ENCODE data around the gene EEF2K. TPM values are rescaled to one million over a fixed set of nuclear protein-coding genes. Genes with fewer than 3 reads are reported as not detected.
"Not testable (repeated sequence)": the region's sequence is repeated elsewhere in the genome, so short reads cannot be mapped to it uniquely, and the experiment has no call there.

EEF2K gene
- 10 to 100 TPM; 23.9 to 28.3 TPM for total RNA-seq

- Mint-ChIP-seq H3K9me3 (ENCODE audit: low read depth) (peaks cover 2% of the 10 kb centered on the region), H3K27ac (peak within 1 kb of the TSS; percentile 89), H3K27me3 (no peaks in the 10 kb centered on the region), H3K4me3 (peak within 1 kb of the TSS; percentile 91), H3K4me1 (peaks cover 36% of the 10 kb centered on the region), H3K36me3 (ENCODE audit: low read depth) (peaks cover 19% of the 10 kb centered on the region)
- CTCF ChIA-PET: interaction anchor here (0.6 to 6.2 kb wide), 9 partner anchors 10 to 92 kb away, joined by 3 to 55 read pairs (median 5); partner anchors contain the start of gene POLR3E
- intact Hi-C loops (cut with DNase I, micrococcal nuclease): loop anchor here (1.0 to 2.0 kb wide), 6 partner anchors 11 to 92 kb away; partner anchors contain the start of gene POLR3E (in 1 of the 2)
- POLR2A ChIA-PET: interaction anchor here (0.6 to 1.6 kb wide), 3 partner anchors 10 to 91 kb away, joined by 3 to 11 read pairs (median 3); partner anchors contain the start of gene POLR3E
- DNase-seq (peak; percentile 94), ATAC-seq (peak; percentile 88)
Observed at GRCh38 chr16:22206013-22206841, at the start of gene EEF2K. Gene EEF2K, plus strand, starts transcription at chr16:22206278. Its CDS starts 19,452 bp downstream, at chr16:22225730.

- H3K36me3 Mint-ChIP-seq (ENCODE audit: low read depth): peaks cover 2% of the 10 kb centered on the region
- no peak overlapping the region for H3K27ac Mint-ChIP-seq
- H3K4me1 Mint-ChIP-seq: peaks cover 6% of the 10 kb centered on the region
- intact Hi-C loops (cut with DNase I, micrococcal nuclease): no loop called here
- ChIA-PET CTCF (interaction anchor here (0.7 kb wide), 1 partner anchor 27 kb away, joined by 3 read pairs; no protein-coding TSS in a partner anchor), POLR2A (no interaction called here)
- H3K27me3 Mint-ChIP-seq: peaks cover 10% of the 10 kb centered on the region
- ATAC-seq (no peak), DNase-seq (no peak)
- H3K9me3 Mint-ChIP-seq (ENCODE audit: low read depth): peaks cover 3% of the 10 kb centered on the region
- no peak overlapping the region for H3K4me3 Mint-ChIP-seq
Observed at GRCh38 chr16:22161401-22161800, 44.7 kb upstream of the EEF2K start.

GRCh38 chr16:22161999-22162655 lies 44.0 kb upstream of the EEF2K start, which contains the start of gene SDR42E2:
Gene SDR42E2, plus strand, starts transcription at chr16:22162506. Its CDS starts 3,077 bp downstream, at chr16:22165583.
- peaks cover 10% of the 10 kb centered on the region for H3K27me3 Mint-ChIP-seq
- H3K27ac Mint-ChIP-seq: no peak within 1 kb of the TSS
- DNase-seq: peak; percentile 67
- H3K4me3 Mint-ChIP-seq: no peak within 1 kb of the TSS
- CTCF ChIA-PET: interaction anchor here (0.7 kb wide), 1 partner anchor 26 kb away, joined by 3 read pairs; no protein-coding TSS in a partner anchor
- H3K36me3 Mint-ChIP-seq (ENCODE audit: low read depth): peaks cover 2% of the 10 kb centered on the region
- peak; percentile 85 for ATAC-seq
- H3K4me1 Mint-ChIP-seq: peaks cover 6% of the 10 kb centered on the region
- intact Hi-C loops (cut with DNase I, micrococcal nuclease): no loop called here
- peaks cover 3% of the 10 kb centered on the region for H3K9me3 Mint-ChIP-seq (ENCODE audit: low read depth)
- POLR2A ChIA-PET: no interaction called here

GRCh38 chr16:22162656-22163009 lies 43.4 kb upstream of the EEF2K start:
- DNase-seq (no peak), ATAC-seq (no peak)
- peaks cover 6% of the 10 kb centered on the region for H3K4me1 Mint-ChIP-seq
- H3K27ac Mint-ChIP-seq: no peak overlapping the region
- H3K9me3 Mint-ChIP-seq (ENCODE audit: low read depth): peaks cover 3% of the 10 kb centered on the region
- CTCF ChIA-PET: no interaction called here
- peaks cover 10% of the 10 kb centered on the region for H3K27me3 Mint-ChIP-seq
- H3K36me3 Mint-ChIP-seq (ENCODE audit: low read depth): peaks cover 2% of the 10 kb centered on the region
- H3K4me3 Mint-ChIP-seq: no peak overlapping the region
- intact Hi-C loops (cut with DNase I, micrococcal nuclease): no loop called here
- POLR2A ChIA-PET: no interaction called here

GRCh38 chr16:22163806-22164205 lies 42.3 kb upstream of the EEF2K start:
- H3K27ac Mint-ChIP-seq: no peak overlapping the region
- peaks cover 2% of the 10 kb centered on the region for H3K36me3 Mint-ChIP-seq (ENCODE audit: low read depth)
- ChIA-PET POLR2A (no interaction called here), CTCF (no interaction called here)
- H3K9me3 Mint-ChIP-seq (ENCODE audit: low read depth): peaks cover 3% of the 10 kb centered on the region
- intact Hi-C loops (cut with DNase I, micrococcal nuclease): no loop called here
- peaks cover 10% of the 10 kb centered on the region for H3K27me3 Mint-ChIP-seq
- no peak overlapping the region for H3K4me3 Mint-ChIP-seq
- DNase-seq (no peak), ATAC-seq (no peak)
- H3K4me1 Mint-ChIP-seq: peaks cover 6% of the 10 kb centered on the region

- H3K4me3 Mint-ChIP-seq: no peak overlapping the region
- CTCF ChIA-PET: interaction anchor here (1.8 kb wide), 1 partner anchor 24 kb away, joined by 4 read pairs; no protein-coding TSS in a partner anchor
- H3K27ac Mint-ChIP-seq: no peak overlapping the region
- peaks cover 2% of the 10 kb centered on the region for H3K36me3 Mint-ChIP-seq (ENCODE audit: low read depth)
- no peak for DNase-seq
- intact Hi-C loops (cut with DNase I, micrococcal nuclease): no loop called here
- ATAC-seq: no peak
- POLR2A ChIA-PET: no interaction called here
- peaks cover 10% of the 10 kb centered on the region for H3K27me3 Mint-ChIP-seq
- H3K9me3 Mint-ChIP-seq (ENCODE audit: low read depth): peaks cover 3% of the 10 kb centered on the region
- peaks cover 6% of the 10 kb centered on the region for H3K4me1 Mint-ChIP-seq
Observed at GRCh38 chr16:22164482-22164881, 41.6 kb upstream of the EEF2K start.

- ChIA-PET CTCF (interaction anchor here (0.6 to 1.8 kb wide), 2 partner anchors 23 to 98 kb away, joined by 3 to 4 read pairs; no protein-coding TSS in a partner anchor), POLR2A (no interaction called here)
- no peak overlapping the region for H3K27ac Mint-ChIP-seq
- no peak overlapping the region for H3K4me3 Mint-ChIP-seq
- intact Hi-C loops (cut with DNase I, micrococcal nuclease): no loop called here
- DNase-seq (no peak), ATAC-seq (no peak)
- peaks cover 3% of the 10 kb centered on the region for H3K9me3 Mint-ChIP-seq (ENCODE audit: low read depth)
- peaks cover 2% of the 10 kb centered on the region for H3K36me3 Mint-ChIP-seq (ENCODE audit: low read depth)
- H3K4me1 Mint-ChIP-seq: peaks cover 6% of the 10 kb centered on the region
- H3K27me3 Mint-ChIP-seq: peaks cover 10% of the 10 kb centered on the region
Observed at GRCh38 chr16:22165508-22166285, 40.4 kb upstream of the EEF2K start.

GRCh38 chr16:22171953-22172352 lies 34.1 kb upstream of the EEF2K start:
- Mint-ChIP-seq H3K27me3 (no peaks in the 10 kb centered on the region), H3K9me3 (ENCODE audit: low read depth) (no peaks in the 10 kb centered on the region), H3K36me3 (ENCODE audit: low read depth) (no peaks in the 10 kb centered on the region), H3K4me3 (no peak overlapping the region), H3K27ac (no peak overlapping the region), H3K4me1 (no peaks in the 10 kb centered on the region)
- POLR2A ChIA-PET: no interaction called here
- CTCF ChIA-PET: interaction anchor here (1.8 kb wide), 1 partner anchor 15 kb away, joined by 7 read pairs; no protein-coding TSS in a partner anchor
- DNase-seq (no peak), ATAC-seq (no peak)
- intact Hi-C loops (cut with DNase I, micrococcal nuclease): no loop called here

- H3K9me3 Mint-ChIP-seq (ENCODE audit: low read depth); H3K36me3 Mint-ChIP-seq (ENCODE audit: low read depth); ATAC-seq; H3K4me3 Mint-ChIP-seq; intact Hi-C loops (cut with DNase I, micrococcal nuclease); H3K4me1 Mint-ChIP-seq; DNase-seq; H3K27ac Mint-ChIP-seq; POLR2A ChIA-PET; H3K27me3 Mint-ChIP-seq: not testable (repeated sequence)
- CTCF ChIA-PET: interaction anchor here (1.8 kb wide), 1 partner anchor 15 kb away, joined by 7 read pairs; no protein-coding TSS in a partner anchor
Observed at GRCh38 chr16:22172642-22173041, 33.4 kb upstream of the EEF2K start.

- POLR2A ChIA-PET: no interaction called here
- CTCF ChIA-PET: interaction anchor here (0.6 to 1.5 kb wide), 3 partner anchors 10 to 172 kb away, joined by 3 to 4 read pairs (median 3); no protein-coding TSS in a partner anchor
- no peak overlapping the region for H3K27ac Mint-ChIP-seq
- no peaks in the 10 kb centered on the region for H3K9me3 Mint-ChIP-seq (ENCODE audit: low read depth)
- intact Hi-C loops (cut with DNase I, micrococcal nuclease): no loop called here
- no peaks in the 10 kb centered on the region for H3K27me3 Mint-ChIP-seq
- no peaks in the 10 kb centered on the region for H3K36me3 Mint-ChIP-seq (ENCODE audit: low read depth)
- H3K4me1 Mint-ChIP-seq: no peaks in the 10 kb centered on the region
- no peak for DNase-seq
- H3K4me3 Mint-ChIP-seq: no peak overlapping the region
- ATAC-seq: no peak
Observed at GRCh38 chr16:22174642-22175041, 31.4 kb upstream of the EEF2K start.

Data from activated CD4-positive, alpha-beta T cell treated with anti-CD3 and anti-CD28 coated beads for 36 hours (primary cell).